Neural progenitor cell (in vitro differentiated cells): Measurements from ENCODE around the gene GPX7.

Experiments used
- CTCF ChIP-seq: fragments of 200-600 bp; sonication (generic); IDR thresholded peaks from 2 replicates; pipeline ENCODE4 v1.5.1; 2017; ENCODE audit warnings: antibody characterized with exemption, mild to moderate bottlenecking
- EZH2 ChIP-seq: fragments of 200-600 bp; sonication (generic); IDR thresholded peaks from 2 replicates; pipeline ENCODE4 v1.6.1; 2017; ENCODE audit warnings: antibody characterized with exemption, mild to moderate bottlenecking, moderate library complexity
- EZH2phosphoT487 ChIP-seq: fragments of 200-600 bp; sonication (generic); IDR thresholded peaks from 2 replicates; pipeline ENCODE4 v1.6.1; 2017; ENCODE audit warnings: antibody characterized with exemption

- TF ChIP-seq EZH2: no peak
- TF ChIP-seq CTCF: no peak
- no peak for TF ChIP-seq EZH2phosphoT487
These were observed 16.7 kb upstream of the GPX7 start for GRCh38 chr1:52585474-52585873.
